GM18861 (cell line): ENCODE data around the gene FAM81A.
"Not testable (repeated sequence)": the region's sequence is repeated elsewhere in the genome, so short reads cannot be mapped to it uniquely, and the experiment has no call there.

Experiments
- ATAC-seq: cut with Tn5 transposase; IDR thresholded peaks from one replicate; pipeline ENCODE4 v1.9.1; 2021; ENCODE audit not compliant: unreplicated experiment

The FAM81A gene

GRCh38 chr15:59484399-59484798, 46.4 kb downstream of the FAM81A start:
- no peak for ATAC-seq

GRCh38 chr15:59485036-59485435, 47.0 kb downstream of the FAM81A start:
- ATAC-seq: no peak

- not testable (repeated sequence) for ATAC-seq
These were observed 51.5 kb downstream of the FAM81A start for GRCh38 chr15:59489485-59489884.

GRCh38 chr15:59491062-59491461, 53.1 kb downstream of the FAM81A start:
- no peak for ATAC-seq

GRCh38 chr15:59492389-59493377, 54.7 kb downstream of the FAM81A start:
- no peak for ATAC-seq

GRCh38 chr15:59501597-59501996, 63.6 kb downstream of the FAM81A start:
- no peak for ATAC-seq

- ATAC-seq: no peak
These were observed 77.2 kb downstream of the FAM81A start for GRCh38 chr15:59515190-59515589.

GRCh38 chr15:59516655-59517461, 78.9 kb downstream of the FAM81A start:
- ATAC-seq: peak; percentile 44

- no peak for ATAC-seq
These were observed 81.3 kb downstream of the FAM81A start for GRCh38 chr15:59519329-59519728.

- ATAC-seq: no peak
These were observed 83.5 kb downstream of the FAM81A start for GRCh38 chr15:59521443-59521842.

- ATAC-seq: no peak
These were observed 85.0 kb downstream of the FAM81A start for GRCh38 chr15:59522988-59523461.

GRCh38 chr15:59523702-59524101, 85.7 kb downstream of the FAM81A start:
- ATAC-seq: no peak

- no peak for ATAC-seq
These were observed 86.3 kb downstream of the FAM81A start for GRCh38 chr15:59524331-59524731.

- ATAC-seq: not testable (repeated sequence)
These were observed 88.5 kb downstream of the FAM81A start for GRCh38 chr15:59526466-59526865.

- no peak for ATAC-seq
These were observed 90.4 kb downstream of the FAM81A start for GRCh38 chr15:59528429-59528828.

- ATAC-seq: no peak
These were observed 91.0 kb downstream of the FAM81A start for GRCh38 chr15:59528961-59529402.

GRCh38 chr15:59531066-59531675, 93.2 kb downstream of the FAM81A start:
- no peak for ATAC-seq

GRCh38 chr15:59532770-59533379, 94.9 kb downstream of the FAM81A start:
- no peak for ATAC-seq

GRCh38 chr15:59536553-59536952, 98.6 kb downstream of the FAM81A start:
- ATAC-seq: no peak

- ATAC-seq: no peak
These were observed 99.4 kb downstream of the FAM81A start for GRCh38 chr15:59537403-59537802.

- no peak for ATAC-seq
These were observed 100.5 kb downstream of the FAM81A start for GRCh38 chr15:59538494-59538893.
